ENCODE results near the gene TLR8.

GRCh38 chrX:12955882-12956703 is 49.7 kb downstream of the TLR8 start:
- TF ChIP-seq CTCF (IDR thresholded peaks at IDR 0.05; ENCODE audit: low read depth, low read length) (no peak), EZH2phosphoT487 (IDR thresholded peaks at IDR 0.05; ENCODE audit: low read depth) (no peak)

All from OCI-LY3 (cell line).